Hepatocyte (in vitro differentiated cells): Measurements from ENCODE around the gene NPFF. TPM values are rescaled to one million over a fixed set of nuclear protein-coding genes. Genes with fewer than 3 reads are reported as not detected.

Experiments
- DNase-seq: peaks from one replicate; pipeline ENCODE4 v3.0.0-alpha.2; 2016; ENCODE audit warnings: low spot score
- H2AFZ ChIP-seq: fragments of 200-600 bp; sonication (generic); 2 replicates; pipeline ENCODE4 v1.6.0; 2016; ENCODE audit warnings: antibody characterized with exemption, mild to moderate bottlenecking
- H3K27ac ChIP-seq: fragments of 200-600 bp; sonication (generic); 2 replicates; pipeline ENCODE4 v1.5.1; 2016; ENCODE audit warnings: mild to moderate bottlenecking
- H3K27me3 ChIP-seq: fragments of 200-600 bp; sonication (generic); 2 replicates; pipeline ENCODE4 v1.6.1; 2016
- H3K36me3 ChIP-seq: fragments of 200-600 bp; sonication (generic); replicated peaks from 2 replicates; pipeline ENCODE4 v1.5.1; 2016; ENCODE audit warnings: low read depth; ENCODE audit not compliant: insufficient read depth
- H3K4me1 ChIP-seq: fragments of 200-600 bp; sonication (generic); 2 replicates; pipeline ENCODE4 v1.5.1; 2016; ENCODE audit warnings: mild to moderate bottlenecking, moderate library complexity; ENCODE audit not compliant: insufficient read depth
- H3K4me2 ChIP-seq: fragments of 200-600 bp; sonication (generic); 2 replicates; pipeline ENCODE4 v1.6.0; 2016
- H3K4me3 ChIP-seq: fragments of 200-600 bp; sonication (generic); 2 replicates; pipeline ENCODE4 v1.5.1; 2016; ENCODE audit warnings: mild to moderate bottlenecking
- H3K79me2 ChIP-seq: fragments of 200-600 bp; sonication (generic); 2 replicates; pipeline ENCODE4 v1.6.0; 2017; ENCODE audit warnings: mild to moderate bottlenecking
- H3K9me2 ChIP-seq: fragments of 200-600 bp; sonication (generic); replicated peaks from 2 replicates; pipeline ENCODE4 v1.6.0; 2017; ENCODE audit warnings: mild to moderate bottlenecking; ENCODE audit not compliant: insufficient read depth
- H3K9me3 ChIP-seq: fragments of 200-600 bp; sonication (generic); 2 replicates; pipeline ENCODE4 v1.5.1; 2016; ENCODE audit warnings: low read depth, mild to moderate bottlenecking
- H4K20me1 ChIP-seq: fragments of 200-600 bp; sonication (generic); 2 replicates; pipeline ENCODE4 v1.6.0; 2016; ENCODE audit warnings: mild to moderate bottlenecking; ENCODE audit not compliant: insufficient read depth, poor library complexity, severe bottlenecking
- CTCF ChIP-seq: fragments of 200-600 bp; sonication (generic); IDR thresholded peaks from 2 replicates; pipeline ENCODE4 v1.5.1; 2016; ENCODE audit warnings: antibody characterized with exemption, mild to moderate bottlenecking; ENCODE audit not compliant: poor library complexity
- EZH2 ChIP-seq: fragments of 200-600 bp; sonication (generic); IDR thresholded peaks from 2 replicates; pipeline ENCODE4 v1.6.1; 2016; ENCODE audit warnings: antibody characterized with exemption, mild to moderate bottlenecking, borderline replicate concordance
- EZH2phosphoT487 ChIP-seq: fragments of 200-600 bp; sonication (generic); IDR thresholded peaks from one replicate; pipeline ENCODE4 v1.6.1; 2018; ENCODE audit warnings: antibody characterized with exemption, mild to moderate bottlenecking, low read depth, moderate library complexity; ENCODE audit not compliant: unreplicated experiment, severe bottlenecking
- WGBS: methylation state at CpG from one replicate; pipeline ENCODE4 v1.1.6; 2016; ENCODE audit warnings: low lambda C conversion rate; ENCODE audit errors: missing lambda C conversion rate; 5-methylcytosine and 5-hydroxymethylcytosine counted together
- polyA plus RNA-seq: library from polyadenylated mRNA; unstranded; fragments of >200 nt; fragmentation: Nextera tagmentation; extraction: Ambion mirVana; gene quantifications from 2 replicates; pipeline ENCODE4 v1.2.1, GENCODE V29; 2016
- total RNA-seq: library from RNA; depleted of rRNA; stranded (reverse); fragments of >200 nt; gene quantifications from 2 replicates; pipeline ENCODE4 v1.2.3, GENCODE V29; 2014

NPFF gene
- total and polyA plus RNA-seq, 2 experiments from 2014 or later, result 0.77 TPM; not detected in 1

- peaks cover 13% of the 10 kb centered on the region for H3K36me3 ChIP-seq
- H3K4me1 ChIP-seq, result peaks cover 12% of the 10 kb centered on the region
- no peak overlapping the region for H2AFZ ChIP-seq
- no peaks in the 10 kb centered on the region for H4K20me1 ChIP-seq
- no peak overlapping the region for H3K4me2 ChIP-seq
- no peak overlapping the region for H3K4me3 ChIP-seq
- DNase-seq, result no peak
- WGBS, result 97% methylated on average over 3 of the region's 3 CpGs
- H3K9me3 ChIP-seq, result no peaks in the 10 kb centered on the region
- no peak overlapping the region for H3K27ac ChIP-seq
- no peak for TF ChIP-seq CTCF
- TF ChIP-seq EZH2, result no peak
- TF ChIP-seq EZH2phosphoT487, result no peak
- H3K9me2 ChIP-seq, result no peaks in the 10 kb centered on the region
- no peaks in the 10 kb centered on the region for H3K79me2 ChIP-seq
- H3K27me3 ChIP-seq, result no peaks in the 10 kb centered on the region
Observed at GRCh38 chr12:53539526-53539925, 32.2 kb upstream of the NPFF start.

GRCh38 chr12:53538209-53538689 is 31.0 kb upstream of the NPFF start:
- WGBS, result 13% methylated on average over 1 of the region's 1 CpG
- Histone ChIP-seq H3K4me2 (no peak overlapping the region), H2AFZ (no peak overlapping the region), H3K9me3 (no peaks in the 10 kb centered on the region), H3K9me2 (no peaks in the 10 kb centered on the region), H3K27ac (peak overlapping the region; percentile 47), H3K36me3 (peaks cover 14% of the 10 kb centered on the region), H3K4me1 (peaks cover 12% of the 10 kb centered on the region), H3K4me3 (no peak overlapping the region), H3K79me2 (no peaks in the 10 kb centered on the region), H3K27me3 (no peaks in the 10 kb centered on the region), H4K20me1 (no peaks in the 10 kb centered on the region)
- TF ChIP-seq CTCF (no peak), EZH2 (no peak), EZH2phosphoT487 (no peak)
- DNase-seq, result peak; percentile 64

GRCh38 chr12:53536962-53537361 is 29.7 kb upstream of the NPFF start:
- no peak overlapping the region for H3K4me2 ChIP-seq

More at GRCh38 chr12:53536962-53537361, 29.7 kb upstream of the NPFF start:
- Histone ChIP-seq H3K4me1 (peaks cover 12% of the 10 kb centered on the region), H4K20me1 (no peaks in the 10 kb centered on the region), H3K27me3 (no peaks in the 10 kb centered on the region), H3K9me2 (no peaks in the 10 kb centered on the region), H3K36me3 (peaks cover 14% of the 10 kb centered on the region), H3K9me3 (no peaks in the 10 kb centered on the region), H3K79me2 (no peaks in the 10 kb centered on the region), H2AFZ (no peak overlapping the region), H3K27ac (no peak overlapping the region), H3K4me3 (no peak overlapping the region)
- no peak for DNase-seq
- no peak for TF ChIP-seq CTCF
- no peak for TF ChIP-seq EZH2
- no peak for TF ChIP-seq EZH2phosphoT487
- 94% methylated on average over 3 of the region's 3 CpGs for WGBS
